Osteocyte (in vitro differentiated cells): ENCODE results near the gene PRKCZ. TPM values are rescaled to one million over a fixed set of nuclear protein-coding genes. Genes with fewer than 3 reads are reported as not detected.

ENCODE experiments used
- DNase-seq: peaks from one replicate; pipeline ENCODE4 v3.0.0; 2021; ENCODE audit warnings: mixed read lengths; ENCODE audit not compliant: unreplicated experiment; ENCODE audit errors: extremely low spot score
- H3K27ac Mint-ChIP-seq: one replicate; pipeline ENCODE4 v1.8.0; 2021; ENCODE audit warnings: mild to moderate bottlenecking, mixed read lengths; ENCODE audit not compliant: unreplicated experiment
- H3K27me3 Mint-ChIP-seq: one replicate; pipeline ENCODE4 v1.8.0; 2021; ENCODE audit warnings: mixed read lengths; ENCODE audit not compliant: unreplicated experiment
- H3K36me3 Mint-ChIP-seq: one replicate; pipeline ENCODE4 v1.8.0; 2021; ENCODE audit warnings: mixed read lengths; ENCODE audit not compliant: unreplicated experiment
- H3K4me1 Mint-ChIP-seq: one replicate; pipeline ENCODE4 v1.8.0; 2021; ENCODE audit warnings: mixed read lengths; ENCODE audit not compliant: unreplicated experiment
- H3K4me3 Mint-ChIP-seq: one replicate; pipeline ENCODE4 v1.8.0; 2021; ENCODE audit warnings: mild to moderate bottlenecking, moderate library complexity, mixed read lengths; ENCODE audit not compliant: unreplicated experiment
- H3K9me3 Mint-ChIP-seq: one replicate; pipeline ENCODE4 v1.8.0; 2021; ENCODE audit warnings: mixed read lengths; ENCODE audit not compliant: unreplicated experiment
- total RNA-seq: library from RNA; stranded (reverse); gene quantifications from 2 replicates; pipeline ENCODE4 v1.2.1, GENCODE V29; 2021
- TF ChIP-seq, protein P1 (sequence below): fragments of 200-600 bp; sonication (generic); IDR thresholded peaks from 2 replicates; pipeline ENCODE4 v1.5.0; 2021; ENCODE audit warnings: antibody characterized with exemption, mild to moderate bottlenecking, moderate library complexity

Gene PRKCZ
- total RNA-seq, 1 donor from 2014 or later = 3.1 TPM

GRCh38 chr1:2105781-2106524 lies 55.7 kb downstream of the PRKCZ start:
- no peak overlapping the region for H3K27ac Mint-ChIP-seq
- H3K4me1 Mint-ChIP-seq = no peaks in the 10 kb centered on the region
- no peaks in the 10 kb centered on the region for H3K36me3 Mint-ChIP-seq
- H3K4me3 Mint-ChIP-seq = no peak overlapping the region
- H3K27me3 Mint-ChIP-seq = no peaks in the 10 kb centered on the region
- no peak for DNase-seq
- TF ChIP-seq, protein P1, sequence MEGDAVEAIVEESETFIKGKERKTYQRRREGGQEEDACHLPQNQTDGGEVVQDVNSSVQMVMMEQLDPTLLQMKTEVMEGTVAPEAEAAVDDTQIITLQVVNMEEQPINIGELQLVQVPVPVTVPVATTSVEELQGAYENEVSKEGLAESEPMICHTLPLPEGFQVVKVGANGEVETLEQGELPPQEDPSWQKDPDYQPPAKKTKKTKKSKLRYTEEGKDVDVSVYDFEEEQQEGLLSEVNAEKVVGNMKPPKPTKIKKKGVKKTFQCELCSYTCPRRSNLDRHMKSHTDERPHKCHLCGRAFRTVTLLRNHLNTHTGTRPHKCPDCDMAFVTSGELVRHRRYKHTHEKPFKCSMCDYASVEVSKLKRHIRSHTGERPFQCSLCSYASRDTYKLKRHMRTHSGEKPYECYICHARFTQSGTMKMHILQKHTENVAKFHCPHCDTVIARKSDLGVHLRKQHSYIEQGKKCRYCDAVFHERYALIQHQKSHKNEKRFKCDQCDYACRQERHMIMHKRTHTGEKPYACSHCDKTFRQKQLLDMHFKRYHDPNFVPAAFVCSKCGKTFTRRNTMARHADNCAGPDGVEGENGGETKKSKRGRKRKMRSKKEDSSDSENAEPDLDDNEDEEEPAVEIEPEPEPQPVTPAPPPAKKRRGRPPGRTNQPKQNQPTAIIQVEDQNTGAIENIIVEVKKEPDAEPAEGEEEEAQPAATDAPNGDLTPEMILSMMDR = no peak
- H3K9me3 Mint-ChIP-seq = no peaks in the 10 kb centered on the region

DNA sequence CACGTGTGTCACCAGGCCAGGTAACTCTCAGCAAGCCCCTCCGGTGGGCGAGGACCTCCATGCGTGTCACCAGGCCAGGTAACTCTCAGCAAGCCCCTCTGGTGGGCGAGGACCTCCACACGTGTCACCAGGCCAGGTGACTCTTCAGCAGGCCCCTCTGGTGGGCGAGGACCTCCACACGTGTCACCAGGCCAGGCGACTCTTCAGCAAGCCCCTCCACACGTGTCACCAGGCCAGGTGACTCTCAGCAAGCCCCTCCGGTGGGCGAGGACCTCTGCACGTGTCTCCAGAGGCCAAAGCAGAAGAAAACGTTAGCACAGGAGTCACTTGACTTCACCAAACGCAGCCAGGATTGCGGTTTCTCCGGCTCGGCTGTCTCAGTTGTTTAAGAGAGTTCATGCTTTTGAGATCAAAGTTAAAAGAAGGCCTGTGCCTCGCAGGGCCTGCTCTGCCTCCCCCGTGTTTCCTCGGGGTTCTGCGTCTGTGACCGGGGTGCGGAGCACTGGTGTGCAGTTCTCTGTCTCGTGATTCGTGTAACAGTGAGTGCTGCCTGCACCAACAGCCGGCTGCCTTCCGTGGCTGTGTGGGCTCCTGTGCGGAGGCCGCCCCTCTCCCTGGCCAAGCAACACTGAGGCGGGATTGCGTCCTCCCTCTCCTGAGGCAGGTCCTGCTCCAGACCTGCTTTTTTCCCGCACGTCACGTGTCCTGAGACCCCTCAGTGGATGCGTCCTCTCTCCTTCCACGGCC lies 56.6 kb downstream of the PRKCZ start:
- H3K36me3 Mint-ChIP-seq = no peaks in the 10 kb centered on the region

DNA sequence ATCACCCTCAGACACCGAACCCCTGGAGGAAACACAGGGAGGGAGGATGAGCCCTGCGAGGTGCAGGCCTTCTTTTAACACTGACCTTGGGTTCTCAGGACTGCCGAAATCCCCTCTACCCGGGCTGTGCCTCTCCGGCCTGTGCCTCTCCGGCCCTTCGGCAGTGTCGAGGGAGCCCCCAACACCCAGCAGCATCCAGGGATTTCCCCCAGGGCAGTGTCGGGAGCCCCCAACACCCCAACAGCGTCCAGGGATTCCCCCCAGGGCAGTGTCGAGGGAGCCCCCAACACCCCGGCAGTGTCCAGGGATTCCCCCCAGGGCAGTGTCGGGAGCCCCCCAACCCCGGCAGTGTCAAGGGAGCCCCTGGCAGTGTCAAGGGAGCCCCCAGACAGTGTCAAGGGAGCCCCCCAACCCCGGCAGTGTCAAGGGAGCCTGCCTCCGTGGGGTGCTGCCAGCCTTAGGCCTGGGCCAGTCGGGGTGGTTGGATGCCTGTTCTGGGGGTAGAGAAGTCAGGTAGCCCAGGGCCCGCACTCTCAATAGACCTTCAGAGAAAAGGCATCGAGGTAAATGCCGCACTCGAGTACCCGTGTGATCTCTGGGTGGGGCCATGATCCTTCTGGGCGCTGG lies 57.5 kb downstream of the PRKCZ start:
- no peaks in the 10 kb centered on the region for H3K4me1 Mint-ChIP-seq
- H3K9me3 Mint-ChIP-seq = no peaks in the 10 kb centered on the region
- DNase-seq = no peak
- no peaks in the 10 kb centered on the region for H3K36me3 Mint-ChIP-seq
- no peak overlapping the region for H3K27ac Mint-ChIP-seq
- TF ChIP-seq, protein P1 = no peak
- H3K27me3 Mint-ChIP-seq = no peaks in the 10 kb centered on the region
- no peak overlapping the region for H3K4me3 Mint-ChIP-seq

More for the DNA sequence above, 56.6 kb downstream of the PRKCZ start:
- no peaks in the 10 kb centered on the region for H3K4me1 Mint-ChIP-seq
- DNase-seq = no peak
- no peak overlapping the region for H3K27ac Mint-ChIP-seq
- H3K4me3 Mint-ChIP-seq = no peak overlapping the region
- H3K9me3 Mint-ChIP-seq = no peaks in the 10 kb centered on the region
- TF ChIP-seq, protein P1 = no peak
- no peaks in the 10 kb centered on the region for H3K27me3 Mint-ChIP-seq

DNA sequence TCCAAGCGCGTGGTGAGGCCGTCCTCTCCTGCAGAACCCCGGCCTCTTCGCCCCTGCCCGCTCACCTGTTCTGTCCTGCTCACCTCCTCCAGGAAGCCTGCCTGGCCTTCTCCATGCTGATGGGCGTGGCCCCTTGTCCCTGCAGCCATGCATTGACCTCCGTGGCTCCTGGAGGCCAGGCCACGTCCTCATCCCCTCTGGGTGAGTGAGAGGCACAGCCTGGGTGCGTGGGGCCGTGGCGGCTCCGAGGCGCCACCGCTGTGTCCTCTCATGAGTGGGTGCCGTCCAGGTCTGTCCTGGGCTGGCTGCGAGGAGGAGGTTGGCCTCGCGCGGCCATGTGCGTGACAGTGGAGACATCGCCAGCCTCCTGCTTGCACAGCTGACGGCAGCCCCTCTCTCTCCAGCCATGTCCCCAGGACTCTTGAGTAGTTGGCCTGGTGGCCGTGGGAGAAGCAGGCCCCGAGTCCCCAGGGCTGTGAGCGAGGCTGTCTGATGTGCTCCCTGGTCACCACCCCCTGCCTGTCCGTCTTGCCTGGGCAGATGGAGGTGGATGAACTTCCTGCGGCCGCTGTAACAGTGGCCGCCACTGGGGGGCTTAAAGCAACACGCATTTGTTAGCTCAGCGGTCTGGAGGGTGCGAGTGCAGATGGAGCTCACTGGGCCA lies 58.1 kb downstream of the PRKCZ start:
- H3K4me1 Mint-ChIP-seq = no peaks in the 10 kb centered on the region
- TF ChIP-seq, protein P1 = peak; percentile 59
- DNase-seq = no peak
- H3K36me3 Mint-ChIP-seq = no peaks in the 10 kb centered on the region
- no peak overlapping the region for H3K4me3 Mint-ChIP-seq
- no peaks in the 10 kb centered on the region for H3K27me3 Mint-ChIP-seq
- no peaks in the 10 kb centered on the region for H3K9me3 Mint-ChIP-seq
- H3K27ac Mint-ChIP-seq = no peak overlapping the region
